ENCODE results near the gene CBR3.

GRCh38 chr21:36185523-36185922 lies 50.6 kb downstream of the CBR3 start:
- TF ChIP-seq CTCF (conservative IDR thresholded peaks at IDR 0.05) = no peak
- TF ChIP-seq ZFX (IDR thresholded peaks at IDR 0.05) = no peak
